Measurements from ENCODE around the gene HIGD1A. TPM values are rescaled to one million over a fixed set of nuclear protein-coding genes. Genes with fewer than 3 reads are reported as not detected.

Gene HIGD1A
- total RNA-seq, 2 donors from 2014 or later: 36.3 to 52.4 TPM

GRCh38 chr3:42851228-42851834 lies 47.0 kb upstream of the HIGD1A start:
- H3K9me3 ChIP-seq: no peaks in the 10 kb centered on the region
- H3K27me3 ChIP-seq: no peaks in the 10 kb centered on the region
- H3K4me1 ChIP-seq: peaks cover 9% of the 10 kb centered on the region
- TF ChIP-seq CTCF (IDR thresholded peaks at IDR 0.05) (no peak), POLR2A (IDR thresholded peaks at IDR 0.05) (no peak)
- H3K36me3 ChIP-seq (replicated peaks in 1 of 2; ENCODE audit: insufficient read depth in 1 of 2, low read depth in 2 of 2): no peaks in the 10 kb centered on the region
- intact Hi-C loops (cut with DNase I): no loop called here
- no peak overlapping the region for H3K4me3 ChIP-seq
- ATAC-seq (no peak), DNase-seq (no peak)
- H3K27ac ChIP-seq: no peak overlapping the region
- 80 to 88% methylated on average over 6 of the region's 6 CpGs for WGBS, 2 donors

GRCh38 chr3:42850263-42850662 lies 46.0 kb upstream of the HIGD1A start:
- no peaks in the 10 kb centered on the region for H3K27me3 ChIP-seq
- H3K4me3 ChIP-seq: no peak overlapping the region
- peaks cover 9% of the 10 kb centered on the region for H3K4me1 ChIP-seq
- ATAC-seq: no peak
- no peaks in the 10 kb centered on the region for H3K9me3 ChIP-seq
- 79 to 85% methylated on average over 3 of the region's 3 CpGs for WGBS, 2 donors
- TF ChIP-seq CTCF (IDR thresholded peaks at IDR 0.05): no peak
- no peak for TF ChIP-seq POLR2A (IDR thresholded peaks at IDR 0.05)
- DNase-seq: no peak
- H3K27ac ChIP-seq: no peak overlapping the region
- intact Hi-C loops (cut with DNase I): no loop called here
- no peaks in the 10 kb centered on the region for H3K36me3 ChIP-seq (replicated peaks in 1 of 2; ENCODE audit: insufficient read depth in 1 of 2, low read depth in 2 of 2)

- no peaks in the 10 kb centered on the region for H3K36me3 ChIP-seq (replicated peaks in 1 of 2; ENCODE audit: insufficient read depth in 1 of 2, low read depth in 2 of 2)
- H3K4me1 ChIP-seq: peaks cover 9% of the 10 kb centered on the region
- ATAC-seq: no peak
- H3K27me3 ChIP-seq: no peaks in the 10 kb centered on the region
- no peaks in the 10 kb centered on the region for H3K9me3 ChIP-seq
- DNase-seq: no peak
- 93 to 97% methylated on average over 7 of the region's 7 CpGs for WGBS, 2 donors
- TF ChIP-seq POLR2A (IDR thresholded peaks at IDR 0.05): no peak
- no peak for TF ChIP-seq CTCF (IDR thresholded peaks at IDR 0.05)
- intact Hi-C loops (cut with DNase I): no loop called here
- H3K4me3 ChIP-seq: no peak overlapping the region
- H3K27ac ChIP-seq: no peak overlapping the region
Measured at GRCh38 chr3:42849017-42849416, 44.7 kb upstream of the HIGD1A start.

GRCh38 chr3:42847731-42848130 lies 43.4 kb upstream of the HIGD1A start:
- H3K9me3 ChIP-seq: no peaks in the 10 kb centered on the region
- DNase-seq: no peak
- H3K36me3 ChIP-seq (replicated peaks in 1 of 2; ENCODE audit: insufficient read depth in 1 of 2, low read depth in 2 of 2): no peaks in the 10 kb centered on the region
- no peaks in the 10 kb centered on the region for H3K27me3 ChIP-seq
- intact Hi-C loops (cut with DNase I): no loop called here
- no peak overlapping the region for H3K27ac ChIP-seq
- 65 to 71% methylated on average over 4 of the region's 4 CpGs for WGBS, 2 donors
- no peak for TF ChIP-seq CTCF (IDR thresholded peaks at IDR 0.05)
- no peak for TF ChIP-seq POLR2A (IDR thresholded peaks at IDR 0.05)
- H3K4me1 ChIP-seq: no peaks in the 10 kb centered on the region
- ATAC-seq: no peak
- H3K4me3 ChIP-seq: no peak overlapping the region
